HCT116 (cell line): ENCODE results near the gene TEX48.

ENCODE experiments used
- CEBPB ChIP-seq: IDR thresholded peaks from 2 replicates; pipeline ENCODE4 v1.6.1; 2012; ENCODE audit warnings: low read depth
- CTCF ChIP-seq, 3 experiments: fragments of 200-600 bp in 1 of 3; sonication (generic) in 1 of 3; IDR thresholded peaks in 2 of 3; conservative IDR thresholded peaks in 1 of 3; 2 replicates each; pipeline ENCODE4 v1.5.1; 2012 to 2017; ENCODE audit warnings: low read depth in 2 of 3, low read length in 2 of 3, antibody characterized with exemption in 1 of 3, borderline replicate concordance in 1 of 3, control low read depth in 1 of 3, mild to moderate bottlenecking in 1 of 3, mixed read lengths in 1 of 3, mixed run types in 1 of 3, moderate library complexity in 1 of 3; ENCODE audit not compliant: insufficient read depth in 1 of 3
- EZH2 ChIP-seq: fragments of 200-600 bp; sonication (generic); IDR thresholded peaks from 2 replicates; pipeline ENCODE4 v1.6.1; 2017; ENCODE audit warnings: antibody characterized with exemption, mixed run types
- FOSL1 ChIP-seq: IDR thresholded peaks from 2 replicates; pipeline ENCODE4 v1.6.1; 2012; ENCODE audit warnings: low read depth
- MAX ChIP-seq: IDR thresholded peaks from 2 replicates; pipeline ENCODE4 v1.6.1; 2012
- POLR2A ChIP-seq: IDR thresholded peaks from 2 replicates; pipeline ENCODE4 v1.7.0; 2011; ENCODE audit warnings: borderline replicate concordance; ENCODE audit not compliant: insufficient read depth, insufficient read length; ENCODE audit errors: extremely low read depth
- POLR2AphosphoS5 ChIP-seq: IDR thresholded peaks from 2 replicates; pipeline ENCODE4 v1.6.1; 2011; ENCODE audit warnings: mild to moderate bottlenecking, low read depth, low read length, moderate library complexity
- RAD21 ChIP-seq: IDR thresholded peaks from 2 replicates; pipeline ENCODE4 v1.6.1; 2012; ENCODE audit warnings: low read depth, mild to moderate bottlenecking
- REST ChIP-seq: IDR thresholded peaks from 2 replicates; pipeline ENCODE4 v1.6.1; 2012; ENCODE audit warnings: low read depth
- SIN3A ChIP-seq: IDR thresholded peaks from 2 replicates; pipeline ENCODE4 v1.6.1; 2012; ENCODE audit warnings: low read depth
- TCF7L2 ChIP-seq: IDR thresholded peaks from 2 replicates; pipeline ENCODE4 v1.7.0; 2011; ENCODE audit warnings: borderline replicate concordance, inconsistent platforms; ENCODE audit not compliant: insufficient read depth, insufficient read length; ENCODE audit errors: extremely low read depth
- YY1 ChIP-seq: IDR thresholded peaks from 2 replicates; pipeline ENCODE4 v1.6.1; 2011; ENCODE audit warnings: low read length, low read depth, moderate library complexity, mild to moderate bottlenecking; ENCODE audit not compliant: insufficient replicate concordance; ENCODE audit errors: extremely low read depth
- ZBTB33 ChIP-seq: IDR thresholded peaks from 2 replicates; pipeline ENCODE4 v1.6.1; 2011; ENCODE audit warnings: mild to moderate bottlenecking, low read length, moderate library complexity; ENCODE audit not compliant: insufficient replicate concordance; ENCODE audit errors: extremely low read depth

GRCh38 chr9:114721491-114722079 lies 39.6 kb upstream of the TEX48 start:
- no peak for TF ChIP-seq CTCF (IDR thresholded peaks at IDR 0.05 in 2 of 3, conservative IDR thresholded peaks at IDR 0.05 in 1 of 3; ENCODE audit: borderline replicate concordance in 1 of 3, insufficient read depth in 1 of 3, low read depth in 2 of 3, low read length in 2 of 3)
- no peak for TF ChIP-seq REST
- no peak for TF ChIP-seq POLR2AphosphoS5
- no peak for TF ChIP-seq FOSL1
- TF ChIP-seq RAD21: no peak
- no peak for TF ChIP-seq ZBTB33
- no peak for TF ChIP-seq CEBPB
- TF ChIP-seq TCF7L2: no peak
- no peak for TF ChIP-seq YY1
- TF ChIP-seq SIN3A: no peak
- no peak for TF ChIP-seq EZH2
- no peak for TF ChIP-seq POLR2A
- TF ChIP-seq MAX: no peak
